Transverse colon (tissue), 4 donors: ENCODE data around the gene TLL1.

Source experiments
- EP300 ChIP-seq: sonication (generic); formaldehyde crosslinking; IDR thresholded peaks from one replicate; pipeline ENCODE4 v1.6.1; 2017; ENCODE audit warnings: antibody characterized with exemption, low read depth
- POLR2A ChIP-seq: fragments of 450-650 bp; IDR thresholded peaks from one replicate; pipeline ENCODE4 v1.6.1; 2016; ENCODE audit warnings: antibody characterized with exemption, mild to moderate bottlenecking, moderate library complexity
- POLR2AphosphoS5 ChIP-seq, 3 donors: sonication (generic); formaldehyde crosslinking; IDR thresholded peaks; one replicate each; pipeline ENCODE4 v1.6.1; 2016; ENCODE audit warnings: antibody characterized with exemption in 3 of 3
- TF ChIP-seq, protein P1 (sequence below), 5 experiments: fragments of 200-600 bp in 3 of 5; fragments of 450-650 bp in 2 of 5; sonication (generic) in 3 of 5; IDR thresholded peaks; 1 replicate in 2 of 5; 2 replicates in 3 of 5; pipeline ENCODE4 v1.5.1; 2016 to 2017; ENCODE audit warnings: antibody characterized with exemption in 5 of 5, inconsistent platforms in 3 of 5, mild to moderate bottlenecking in 2 of 5, moderate library complexity in 1 of 5

DNA sequence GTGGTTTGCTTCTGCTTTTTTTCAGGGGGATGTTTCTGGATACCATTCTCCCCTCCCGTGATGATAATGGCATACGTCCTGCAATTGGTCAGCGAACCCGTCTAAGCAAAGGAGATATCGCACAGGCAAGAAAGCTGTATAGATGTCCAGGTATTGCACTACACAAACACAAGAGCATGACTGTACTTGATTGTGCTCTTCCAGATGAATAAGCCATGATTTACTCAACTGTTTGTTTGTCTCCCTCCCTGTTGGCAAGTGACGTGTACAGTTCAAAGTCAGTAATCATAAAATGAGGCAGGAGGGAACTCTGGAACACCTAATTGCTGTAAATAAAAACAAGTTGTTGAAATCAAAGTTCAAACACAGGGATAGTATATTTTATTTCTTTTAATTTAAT, 141.4 kb downstream of the TLL1 start:
- TF ChIP-seq, protein P1, sequence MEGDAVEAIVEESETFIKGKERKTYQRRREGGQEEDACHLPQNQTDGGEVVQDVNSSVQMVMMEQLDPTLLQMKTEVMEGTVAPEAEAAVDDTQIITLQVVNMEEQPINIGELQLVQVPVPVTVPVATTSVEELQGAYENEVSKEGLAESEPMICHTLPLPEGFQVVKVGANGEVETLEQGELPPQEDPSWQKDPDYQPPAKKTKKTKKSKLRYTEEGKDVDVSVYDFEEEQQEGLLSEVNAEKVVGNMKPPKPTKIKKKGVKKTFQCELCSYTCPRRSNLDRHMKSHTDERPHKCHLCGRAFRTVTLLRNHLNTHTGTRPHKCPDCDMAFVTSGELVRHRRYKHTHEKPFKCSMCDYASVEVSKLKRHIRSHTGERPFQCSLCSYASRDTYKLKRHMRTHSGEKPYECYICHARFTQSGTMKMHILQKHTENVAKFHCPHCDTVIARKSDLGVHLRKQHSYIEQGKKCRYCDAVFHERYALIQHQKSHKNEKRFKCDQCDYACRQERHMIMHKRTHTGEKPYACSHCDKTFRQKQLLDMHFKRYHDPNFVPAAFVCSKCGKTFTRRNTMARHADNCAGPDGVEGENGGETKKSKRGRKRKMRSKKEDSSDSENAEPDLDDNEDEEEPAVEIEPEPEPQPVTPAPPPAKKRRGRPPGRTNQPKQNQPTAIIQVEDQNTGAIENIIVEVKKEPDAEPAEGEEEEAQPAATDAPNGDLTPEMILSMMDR (IDR thresholded peaks at IDR 0.05): no peak
- TF ChIP-seq POLR2AphosphoS5 (IDR thresholded peaks at IDR 0.05): peak in 1 of 3 donors; percentile 45
- no peak for TF ChIP-seq EP300
- TF ChIP-seq POLR2A: no peak
